ENCODE measurements around the gene NOC4L.

- TF ChIP-seq CTCF (IDR thresholded peaks at IDR 0.05): no peak
- TF ChIP-seq POLR2A (IDR thresholded peaks at IDR 0.05): no peak
Measured at GRCh38 chr12:132141976-132142678, 2.1 kb upstream of the NOC4L start.

All from right lobe of liver (tissue), 4 donors.